ENCODE measurements around the gene EFL1.
A peak's percentile ranks its signal among the peaks of the same experiment; 100 is the strongest.

EFL1 gene

DNA sequence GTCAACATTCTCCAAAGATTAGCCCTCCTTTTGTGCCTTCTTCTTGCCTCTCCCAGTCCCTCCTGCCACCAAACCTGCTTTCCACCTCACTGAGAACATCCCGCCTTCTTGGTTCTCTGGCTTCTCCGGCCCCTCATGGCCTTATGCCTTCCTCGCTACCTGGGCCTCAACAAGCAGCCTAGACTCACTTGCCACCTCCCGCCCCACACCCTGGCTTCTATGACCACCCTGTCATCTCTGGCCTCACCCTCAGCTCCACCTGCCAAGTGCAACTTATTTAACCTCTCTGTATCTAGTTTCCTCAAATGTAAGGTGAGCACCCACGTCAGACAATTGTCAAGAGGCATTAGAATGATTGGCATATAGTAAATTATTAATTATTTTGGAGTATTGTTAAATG, 147.9 kb downstream of the EFL1 start:
- DNase-seq: peak; percentile 37

DNA sequence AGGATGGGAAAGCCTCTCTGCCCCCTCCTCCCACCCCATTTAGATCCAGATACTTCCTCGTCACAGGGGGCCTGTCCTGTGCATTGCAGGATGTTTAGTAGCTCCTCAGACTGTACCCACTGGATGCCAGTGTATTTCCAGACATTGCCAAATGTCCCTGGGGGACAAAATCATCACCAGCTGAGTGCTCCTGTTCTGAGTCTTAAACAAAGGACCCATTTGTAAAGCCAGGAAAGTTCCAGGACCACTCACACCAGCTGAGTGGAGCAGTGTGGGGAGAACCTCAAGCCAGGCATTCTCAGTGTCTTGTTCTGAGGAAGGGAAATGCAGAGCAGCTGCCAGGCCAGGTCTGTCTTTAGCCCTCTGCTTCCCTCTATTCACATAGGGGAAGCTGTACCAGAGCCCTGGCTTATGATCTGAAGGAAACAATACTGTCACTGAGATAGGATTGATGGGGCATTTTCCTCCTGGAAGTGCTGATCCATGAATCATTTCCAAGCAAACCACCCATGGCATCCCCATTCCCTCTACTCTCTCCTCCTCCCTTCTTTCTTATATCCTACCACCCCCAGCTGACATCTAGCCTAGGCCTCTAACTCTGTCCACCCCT, 149.3 kb downstream of the EFL1 start:
- DNase-seq: no peak

GRCh38 chr15:82111918-82112317, 150.6 kb downstream of the EFL1 start:
- DNase-seq: peak; percentile 37

- DNase-seq: peak; percentile 8
Measured at GRCh38 chr15:82110144-82110543, 152.4 kb downstream of the EFL1 start.

GRCh38 chr15:82108489-82109078, 153.9 kb downstream of the EFL1 start:
- peak; percentile 88 for DNase-seq

DNA sequence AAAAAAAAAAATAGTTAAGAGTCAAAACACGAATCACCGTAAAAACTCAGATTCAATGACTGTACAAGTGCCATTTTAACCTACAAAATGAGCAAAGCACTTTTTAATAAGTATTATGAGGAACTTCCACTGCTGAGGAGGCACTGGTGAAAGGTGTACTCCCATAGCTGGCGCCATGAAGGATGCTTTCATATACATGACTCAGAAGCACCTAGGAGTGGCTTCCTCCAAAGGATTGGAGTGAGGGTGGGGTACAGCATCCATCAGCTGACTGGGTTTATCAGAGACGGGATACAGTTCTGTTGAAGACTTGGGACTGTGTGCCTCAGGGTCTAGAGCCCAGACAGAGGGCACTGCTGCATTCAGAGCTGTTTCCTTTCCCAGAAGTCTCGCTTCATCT, 155.9 kb downstream of the EFL1 start:
- peak; percentile 46 for DNase-seq

DNA sequence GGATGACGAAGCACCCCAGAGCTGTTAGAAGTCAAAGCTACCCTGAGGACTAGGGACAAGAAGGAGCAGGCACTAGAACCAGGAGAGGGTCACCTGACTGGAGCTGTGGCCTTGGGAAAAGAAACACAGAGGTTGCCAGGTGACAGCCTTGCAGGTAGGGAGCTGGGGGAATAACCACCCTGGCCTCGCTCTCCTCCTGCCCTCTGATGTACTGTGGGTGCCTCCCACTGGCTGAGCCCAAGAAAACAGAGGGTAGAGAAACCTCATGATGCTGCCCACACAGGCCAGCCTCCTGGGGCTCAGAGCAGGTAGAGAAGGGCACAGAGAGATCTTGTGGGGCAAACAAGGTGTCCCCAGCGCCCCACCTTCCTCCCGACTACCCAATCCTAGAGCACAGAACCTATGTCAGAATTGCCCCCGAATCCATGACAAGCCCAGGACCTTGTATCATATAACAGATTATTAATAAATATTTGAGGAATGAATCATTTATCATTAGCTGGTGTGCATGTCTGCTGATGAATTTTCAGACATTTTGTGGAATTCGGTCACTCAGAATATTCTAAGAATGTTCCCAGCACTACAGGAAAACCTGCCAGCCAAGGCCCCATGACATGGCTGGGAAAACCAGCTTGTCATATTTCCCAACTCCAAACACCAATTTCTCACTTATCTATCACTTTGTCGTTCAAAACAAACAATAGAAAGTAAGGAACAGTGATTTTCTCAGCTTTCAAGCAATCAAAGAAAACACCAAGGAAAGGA, 156.9 kb downstream of the EFL1 start:
- DNase-seq: peak; percentile 17

DNA sequence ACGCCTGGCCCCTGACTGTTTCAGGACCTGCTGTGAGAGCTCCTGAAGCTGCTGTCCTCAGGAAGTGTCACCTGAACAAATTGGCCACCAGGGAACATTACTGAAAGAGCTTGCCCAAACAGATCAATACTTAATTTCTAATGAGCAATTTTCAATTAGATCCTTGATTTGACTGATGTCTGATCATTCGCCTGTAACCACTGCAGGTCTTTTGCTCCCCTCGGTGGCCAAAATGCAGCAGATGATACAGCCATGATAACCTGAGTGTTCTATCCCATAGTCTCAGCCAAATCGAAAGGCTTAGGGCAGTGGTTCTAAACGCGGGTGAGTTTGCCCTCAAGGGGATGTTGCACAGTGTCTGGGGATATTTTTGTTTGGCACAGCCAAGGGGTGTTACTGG, 159.1 kb downstream of the EFL1 start:
- DNase-seq: peak; percentile 31

- no peak for DNase-seq
Measured at GRCh38 chr15:82100111-82100929, 162.2 kb downstream of the EFL1 start.

DNA sequence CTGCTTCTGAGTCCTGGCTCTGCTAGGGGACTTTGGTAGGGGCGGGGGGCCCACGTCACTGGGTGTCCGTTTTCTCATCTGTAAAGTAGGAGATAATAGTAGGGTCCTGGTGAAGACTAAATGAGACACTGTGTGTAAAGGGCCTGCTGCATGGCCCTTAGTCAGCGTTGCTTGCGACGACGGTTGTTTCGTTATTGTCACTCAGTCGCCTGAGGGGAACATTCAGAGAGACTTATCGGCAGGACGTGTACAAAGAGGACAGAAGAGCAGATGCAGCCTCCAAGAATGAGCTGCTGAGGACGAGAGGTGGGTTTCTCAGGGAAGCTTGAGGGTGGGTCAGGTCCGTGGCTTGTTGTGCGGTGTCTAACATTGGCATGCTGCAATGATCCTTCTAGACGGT, 163.9 kb downstream of the EFL1 start:
- DNase-seq: peak; percentile 34

DNA sequence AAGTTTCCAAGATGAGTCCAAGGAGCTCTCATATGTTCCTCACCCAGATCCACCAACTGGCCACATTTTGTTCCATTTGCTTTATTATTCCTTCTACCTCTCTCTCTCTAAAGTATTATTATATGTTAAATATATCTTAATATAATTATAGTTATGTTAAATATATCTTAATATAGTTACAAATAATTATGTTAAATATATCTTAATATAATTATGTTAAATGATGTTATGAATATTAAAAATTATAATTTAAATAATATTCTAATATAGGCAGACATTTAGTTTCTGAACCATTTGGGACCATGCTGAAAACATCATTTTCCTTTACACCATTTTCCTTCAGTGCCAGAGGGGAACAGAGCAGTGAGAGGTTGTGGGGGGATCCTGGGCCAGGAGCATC, 166.7 kb downstream of the EFL1 start:
- DNase-seq: no peak

DNA sequence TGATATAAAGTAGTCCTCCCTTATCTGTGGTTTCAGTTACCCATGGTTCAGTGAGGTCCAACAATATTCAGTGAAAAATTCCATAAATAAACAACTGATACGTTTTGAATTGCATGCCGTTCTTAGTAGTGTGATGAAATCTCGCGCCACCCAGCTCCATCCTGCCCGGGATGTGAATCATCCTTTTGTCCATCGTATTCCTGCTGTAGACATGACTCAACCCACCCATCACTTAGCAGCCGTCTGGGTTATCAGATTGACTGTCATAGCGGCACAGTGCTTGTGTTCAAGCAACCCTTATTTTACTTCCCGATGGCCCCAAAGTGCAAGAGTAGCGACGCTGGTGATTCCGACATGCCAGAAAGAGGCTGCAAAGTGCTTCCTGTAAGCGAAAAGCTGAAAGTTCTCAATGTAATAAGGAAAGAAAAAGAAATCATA, 168.7 kb downstream of the EFL1 start:
- peak; percentile 28 for DNase-seq

DNA sequence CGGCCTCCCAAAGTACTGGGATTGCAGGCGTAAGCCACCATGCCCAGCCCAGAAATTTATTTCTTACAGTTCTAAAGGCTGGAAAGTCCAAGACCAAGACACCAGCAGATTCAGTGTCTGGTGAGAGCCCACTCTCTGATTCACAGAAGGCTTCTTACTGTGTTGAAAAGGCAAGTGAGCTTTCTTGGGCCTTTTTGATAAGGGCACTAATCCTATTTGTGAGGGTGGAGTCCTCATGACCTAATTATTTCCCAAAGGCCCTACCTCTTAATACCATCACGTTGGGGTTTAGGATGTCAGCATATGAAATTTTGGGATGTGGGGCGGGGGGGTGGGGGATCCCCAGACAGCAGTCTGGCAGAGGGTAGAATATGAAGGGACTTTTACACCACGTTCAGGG, 169.2 kb downstream of the EFL1 start:
- no peak for DNase-seq

GRCh38 chr15:82091636-82092140, 170.8 kb downstream of the EFL1 start:
- no peak for DNase-seq

GRCh38 chr15:82086243-82086995, 176.1 kb downstream of the EFL1 start:
- no peak for DNase-seq

- no peak for DNase-seq
Measured at GRCh38 chr15:82081914-82082762, 180.4 kb downstream of the EFL1 start.

GRCh38 chr15:82080774-82081173, 181.8 kb downstream of the EFL1 start:
- no peak for DNase-seq

All from activated effector memory CD4-positive, alpha-beta T cell treated with anti-CD3 and anti-CD28 coated beads, Interleukin-2, amount 50 U/mL, for 16 hours (primary cell).